Psoas muscle (tissue), 8 donors: ENCODE results near the gene MYLIP. TPM values are rescaled to one million over a fixed set of nuclear protein-coding genes. Genes with fewer than 3 reads are reported as not detected.

Experiments used
- ATAC-seq, 4 donors: fragments of 200-7000 bp; cut with Tn5 transposase; one replicate each; pipeline ENCODE4 v1.9.1; 2020; ENCODE audit warnings: moderate library complexity in 3 of 4, mild to moderate bottlenecking in 2 of 4
- DNase-seq, 2 donors: peaks; one replicate each; pipeline ENCODE4 v3.0.0-alpha.2; 2020
- H3K27ac ChIP-seq: fragments of 200-600 bp; one replicate; pipeline ENCODE4 v1.8.0; 2022
- H3K27me3 ChIP-seq, 3 donors: fragments of 200-600 bp in 1 of 3; one replicate each; pipeline versions ENCODE4 v1.6.1 to v1.8.0; 2013 to 2022; ENCODE audit warnings: low read length in 2 of 3, mild to moderate bottlenecking in 2 of 3, moderate library complexity in 1 of 3; ENCODE audit not compliant: insufficient read depth in 3 of 3
- H3K36me3 ChIP-seq, 2 donors: fragments of 200-600 bp in 1 of 2; one replicate each; pipeline versions ENCODE4 v1.6.1 to v1.8.0; 2013 to 2022; ENCODE audit warnings: low read depth in 1 of 2, mild to moderate bottlenecking in 1 of 2, moderate library complexity in 1 of 2; ENCODE audit not compliant: insufficient read depth in 1 of 2
- H3K4me1 ChIP-seq: fragments of 200-600 bp; one replicate; pipeline ENCODE4 v1.8.0; 2022
- H3K4me3 ChIP-seq: fragments of 200-600 bp; one replicate; pipeline ENCODE4 v1.8.0; 2022; ENCODE audit warnings: mild to moderate bottlenecking
- H3K9me3 ChIP-seq: fragments of 200-600 bp; one replicate; pipeline ENCODE4 v1.8.0; 2022
- CTCF ChIP-seq: fragments of 200-600 bp; IDR thresholded peaks from one replicate; pipeline ENCODE4 v1.8.0; 2022; ENCODE audit warnings: antibody characterized with exemption
- WGBS, 3 donors: extraction: QIAGEN DNeasy Blood & Tissue Kit; methylation state at CpG; one replicate each; pipeline versions ENCODE4 v1.1.6 to v1.1.7; 2013; 5-methylcytosine and 5-hydroxymethylcytosine counted together
- intact Hi-C, 2 donors: fragments of 100-400 bp; cut with DNase I; formaldehyde crosslinking; loops; one replicate each; pipeline versions ENCODE4 v1.11.0 to v1.14.2; 2022
- polyA plus RNA-seq, 3 donors: library from polyadenylated mRNA; stranded (reverse); fragments of 200-250 nt; gene quantifications; one replicate each; pipeline ENCODE4 v1.2.3, GENCODE V29; 2013
- total RNA-seq, 4 donors: library from RNA; stranded (reverse); fragmentation: NEBNext Ultra II Directional in 2 of 4; extraction: Animal tissue kit (Norgen Biotek cat#: 25700) in 2 of 4; gene quantifications; one replicate each; pipeline versions ENCODE4 v1.2.1 to v1.2.4, GENCODE V29; 2021 to 2023
- donor health status: healthy with polysubstance abuse.
- donor health status: DM: no; HTN: no; CAD: no; lungs with moderate emphysema.
- donor health status: Bipolar disorder and iron deficiency.
- donor health status: healthy.
- donor health status: DM: yes; HTN: yes; CAD: no.
- donor health status: DM: no; HTN: no; CAD: no.
- donor health status: DM: no; HTN: no; CAD: no.
- donor health status: DM: yes; HTN: yes; CAD: no.

MYLIP gene
- total and polyA plus RNA-seq, 7 donors, result 3.9 to 23.4 (median 15.4) TPM

- peak overlapping the region; percentile 37 for H3K27ac ChIP-seq
- no peaks in the 10 kb centered on the region for H3K27me3 ChIP-seq
- TF ChIP-seq CTCF, result no peak
- no peak overlapping the region for H3K4me3 ChIP-seq
- peaks cover 81% of the 10 kb centered on the region for H3K4me1 ChIP-seq
- DNase-seq (no peak), ATAC-seq (no peak)
- peaks cover 5 to 55% of the 10 kb centered on the region in 2 donors for H3K36me3 ChIP-seq
- H3K9me3 ChIP-seq, result no peaks in the 10 kb centered on the region
- intact Hi-C loops, result loop anchor here in 1 of 2 donors (5.0 kb wide), 1 partner anchor 41 kb away; no protein-coding TSS in a partner anchor
Measured at GRCh38 chr6:16141514-16141913, 12.6 kb downstream of the MYLIP start.

- Histone ChIP-seq H3K27me3 (no peaks in the 10 kb centered on the region), H3K9me3 (no peaks in the 10 kb centered on the region), H3K27ac (peak overlapping the region; percentile 44), H3K36me3 (peaks cover 5 to 77% of the 10 kb centered on the region in 2 donors), H3K4me3 (no peak overlapping the region), H3K4me1 (peaks cover 56% of the 10 kb centered on the region)
- intact Hi-C loops, result no loop called here
- WGBS, 3 donors, result 69 to 73% (median 73%) methylated on average over 13 of the region's 13 CpGs
- DNase-seq (no peak), ATAC-seq (no peak)
- no peak for TF ChIP-seq CTCF
Measured at GRCh38 chr6:16145038-16145437, 16.2 kb downstream of the MYLIP start.

GRCh38 chr6:16146028-16146427 lies 17.1 kb downstream of the MYLIP start:
- ATAC-seq (peak; percentile 66 to 88 (median 76)), DNase-seq (peak in 1 of 2 donors; percentile 63)
- no peak for TF ChIP-seq CTCF
- WGBS, 3 donors, result 37 to 48% (median 39%) methylated on average over 4 of the region's 4 CpGs
- intact Hi-C loops, result no loop called here
- peaks cover 7 to 86% of the 10 kb centered on the region in 2 donors for H3K36me3 ChIP-seq
- H3K4me1 ChIP-seq, result peaks cover 46% of the 10 kb centered on the region
- H3K27ac ChIP-seq, result peak overlapping the region; percentile 63
- H3K9me3 ChIP-seq, result no peaks in the 10 kb centered on the region
- no peak overlapping the region for H3K4me3 ChIP-seq
- no peaks in the 10 kb centered on the region for H3K27me3 ChIP-seq

- intact Hi-C loops, result no loop called here
Measured at GRCh38 chr6:16146527-16146955, 17.7 kb downstream of the MYLIP start.

More at GRCh38 chr6:16146527-16146955, 17.7 kb downstream of the MYLIP start:
- 19 to 29% (median 21%) methylated on average over 8 of the region's 8 CpGs for WGBS, 3 donors
- DNase-seq (peak in 1 of 2 donors; percentile 67), ATAC-seq (peak; percentile 58 to 82 (median 67))
- Histone ChIP-seq H3K27me3 (no peaks in the 10 kb centered on the region), H3K9me3 (no peaks in the 10 kb centered on the region), H3K4me1 (peaks cover 42% of the 10 kb centered on the region), H3K36me3 (peaks cover 7 to 86% of the 10 kb centered on the region in 2 donors), H3K27ac (peak overlapping the region; percentile 63), H3K4me3 (no peak overlapping the region)
- no peak for TF ChIP-seq CTCF
